CD4-positive, alpha-beta memory T cell (primary cell): Measurements from ENCODE around the gene FADS2. TPM values are rescaled to one million over a fixed set of nuclear protein-coding genes. Genes with fewer than 3 reads are reported as not detected.

Experiments
- CTCF ChIA-PET: fragments of 350-600 bp; sonication (Branson Sonifier 250); formaldehyde crosslinking; loops from one replicate; lab custom pipeline; 2021; ENCODE audit warnings: inconsistent platforms; ENCODE audit not compliant: partially characterized antibody; lab: Charles Lee
- POLR2A ChIA-PET: fragments of 350-600 bp; sonication (Branson Sonifier 250); formaldehyde crosslinking; loops from one replicate; lab custom pipeline; 2021; ENCODE audit not compliant: partially characterized antibody; lab: Charles Lee
- DNase-seq, 5 donors: peaks; one replicate each; pipeline versions ENCODE4 v3.0.0 to v3.0.0-alpha.2; 2020 to 2022; ENCODE audit warnings: mixed read lengths in 1 of 5
- H3K27ac ChIP-seq: one replicate; pipeline ENCODE4 v1.7.0; 2013; ENCODE audit warnings: low read depth, low read length
- H3K27me3 ChIP-seq: 2 replicates; pipeline ENCODE4 v1.7.0; 2013; ENCODE audit warnings: mild to moderate bottlenecking, low read length, moderate library complexity; ENCODE audit not compliant: insufficient read depth
- H3K36me3 ChIP-seq: 2 replicates; pipeline ENCODE4 v1.7.0; 2013; ENCODE audit warnings: mild to moderate bottlenecking, low read length, moderate library complexity; ENCODE audit not compliant: insufficient read depth
- H3K4me1 ChIP-seq: 2 replicates; pipeline ENCODE4 v1.7.0; 2013; ENCODE audit warnings: mild to moderate bottlenecking, low read length, moderate library complexity; ENCODE audit not compliant: insufficient read depth
- H3K4me3 ChIP-seq, 2 donors: one replicate each; pipeline ENCODE4 v1.7.0; 2013; ENCODE audit warnings: low read length in 2 of 2, mild to moderate bottlenecking in 1 of 2
- H3K9me3 ChIP-seq, 2 donors: one replicate each; pipeline ENCODE4 v1.7.0; 2013; ENCODE audit warnings: low read length in 2 of 2, control low read depth in 1 of 2; ENCODE audit not compliant: control insufficient read depth in 1 of 2
- H3K27ac Mint-ChIP-seq, 7 donors: one replicate each; pipeline ENCODE4 v1.8.0; 2020 to 2021; ENCODE audit warnings: mixed read lengths in 7 of 7, mild to moderate bottlenecking in 6 of 7, inconsistent platforms in 3 of 7, moderate library complexity in 3 of 7
- H3K27me3 Mint-ChIP-seq, 2 donors: one replicate each; pipeline ENCODE4 v1.8.0; 2020 to 2021; ENCODE audit warnings: mixed read lengths in 2 of 2
- H3K36me3 Mint-ChIP-seq, 2 donors: one replicate each; pipeline ENCODE4 v1.8.0; 2020 to 2021; ENCODE audit warnings: mixed read lengths in 2 of 2, inconsistent platforms in 1 of 2, mild to moderate bottlenecking in 1 of 2
- H3K4me1 Mint-ChIP-seq, 4 donors: one replicate each; pipeline ENCODE4 v1.8.0; 2020 to 2021; ENCODE audit warnings: mixed read lengths in 4 of 4, mild to moderate bottlenecking in 1 of 4
- H3K4me3 Mint-ChIP-seq, 8 donors: one replicate each; pipeline ENCODE4 v1.8.0; 2020 to 2021; ENCODE audit warnings: mixed read lengths in 8 of 8, mild to moderate bottlenecking in 7 of 8, moderate library complexity in 6 of 8, inconsistent platforms in 3 of 8
- H3K9me3 Mint-ChIP-seq, 8 donors: one replicate each; pipeline ENCODE4 v1.8.0; 2020 to 2021; ENCODE audit warnings: mixed read lengths in 8 of 8, mild to moderate bottlenecking in 5 of 8, inconsistent platforms in 3 of 8, moderate library complexity in 1 of 8
- intact Hi-C: fragments of 100-400 bp; cut with micrococcal nuclease; formaldehyde crosslinking; loops from one replicate; pipeline ENCODE4 v1.15.1; 2023
- polyA plus RNA-seq, 2 donors: library from polyadenylated mRNA; unstranded; fragments of 300-500 nt; fragmentation: Illumina TruSeq; gene quantifications; one replicate each; pipeline ENCODE4 v1.2.3, GENCODE V29; 2021
- total RNA-seq, 2 experiments: library from RNA; stranded (reverse); gene quantifications; one replicate each; pipeline ENCODE4 v1.2.3, GENCODE V29; 2021

Gene FADS2
- total and polyA plus RNA-seq, 4 experiments from 2014 or later, result 0.06 to 0.94 (median 0.47) TPM

- no peaks in the 10 kb centered on the region for H3K27me3 Mint-ChIP-seq
- H3K9me3 ChIP-seq, result no peaks in the 10 kb centered on the region
- POLR2A ChIA-PET, result interaction anchor here (0.6 to 2.5 kb wide), 8 partner anchors 11 to 861 kb away, joined by 3 to 28 read pairs (median 4); partner anchors contain the start of genes FADS1, FADS2, FTH1 and INTS5
- intact Hi-C loops, result loop anchor here (1.0 to 5.0 kb wide), 6 partner anchors 15 to 1090 kb away; partner anchors contain the start of genes DAGLA, FADS1, FTH1 and SLC3A2
- H3K4me1 ChIP-seq, result peaks cover 18% of the 10 kb centered on the region
- peak overlapping the region; percentile 93 to 100 (median 99) for H3K27ac Mint-ChIP-seq
- H3K9me3 Mint-ChIP-seq, result no peaks in the 10 kb centered on the region
- H3K4me3 ChIP-seq, result peak overlapping the region; percentile 95 to 96
- H3K27me3 ChIP-seq, result no peaks in the 10 kb centered on the region
- CTCF ChIA-PET, result interaction anchor here (1.5 to 10.0 kb wide), 5 partner anchors 23 to 320 kb away, joined by 4 to 169 read pairs (median 7); partner anchors contain the start of gene FADS1
- peaks cover 35% of the 10 kb centered on the region for H3K36me3 ChIP-seq
- H3K4me3 Mint-ChIP-seq, result peak overlapping the region; percentile 89 to 99 (median 94)
- H3K27ac ChIP-seq, result peak overlapping the region; percentile 98
- peaks cover 8 to 51% (median 28%) of the 10 kb centered on the region in 4 donors for H3K4me1 Mint-ChIP-seq
- DNase-seq, result peak in 3 of 5 donors; percentile 38 to 71 (median 49)
- H3K36me3 Mint-ChIP-seq, result peaks cover 15 to 50% of the 10 kb centered on the region in 2 donors
Observed at GRCh38 chr11:61791737-61792309, 36.3 kb upstream of the FADS2 start.

- CTCF ChIA-PET, result interaction anchor here (1.2 to 10.0 kb wide), 6 partner anchors 22 to 320 kb away, joined by 4 to 169 read pairs (median 7); partner anchors contain the start of gene FADS1
- Histone ChIP-seq H3K36me3 (peaks cover 28% of the 10 kb centered on the region), H3K4me1 (peaks cover 21% of the 10 kb centered on the region), H3K4me3 (peak within 1 kb of the TSS; percentile 95 to 96), H3K27ac (peak within 1 kb of the TSS; percentile 98), H3K27me3 (no peaks in the 10 kb centered on the region), H3K9me3 (no peaks in the 10 kb centered on the region)
- POLR2A ChIA-PET, result interaction anchor here (0.6 to 2.5 kb wide), 11 partner anchors 9 to 1759 kb away, joined by 3 to 28 read pairs (median 5); partner anchors contain the start of genes FADS1, FADS2 and FTH1
- H3K36me3 Mint-ChIP-seq, result peaks cover 15 to 47% of the 10 kb centered on the region in 2 donors
- H3K27ac Mint-ChIP-seq, result peak within 1 kb of the TSS; percentile 93 to 100 (median 99)
- H3K4me1 Mint-ChIP-seq, result peaks cover 12 to 56% (median 31%) of the 10 kb centered on the region in 4 donors
- DNase-seq, result peak; percentile 87 to 92 (median 91)
- no peaks in the 10 kb centered on the region for H3K27me3 Mint-ChIP-seq
- intact Hi-C loops, result loop anchor here (1.0 to 5.0 kb wide), 6 partner anchors 15 to 1090 kb away; partner anchors contain the start of genes DAGLA, FADS1, FTH1 and SLC3A2
- H3K9me3 Mint-ChIP-seq, result no peaks in the 10 kb centered on the region
- peak within 1 kb of the TSS; percentile 89 to 99 (median 94) for H3K4me3 Mint-ChIP-seq
Observed at GRCh38 chr11:61792310-61793082, 35.6 kb upstream of the FADS2 start, which contains the start of the genes FEN1 and TMEM258. Gene FEN1, plus strand, starts transcription at chr11:61792911. Its CDS starts 2,451 bp downstream, at chr11:61795362. Gene TMEM258, minus strand, starts transcription at chr11:61792599. Its CDS starts 41 bp downstream, at chr11:61792558.

DNA sequence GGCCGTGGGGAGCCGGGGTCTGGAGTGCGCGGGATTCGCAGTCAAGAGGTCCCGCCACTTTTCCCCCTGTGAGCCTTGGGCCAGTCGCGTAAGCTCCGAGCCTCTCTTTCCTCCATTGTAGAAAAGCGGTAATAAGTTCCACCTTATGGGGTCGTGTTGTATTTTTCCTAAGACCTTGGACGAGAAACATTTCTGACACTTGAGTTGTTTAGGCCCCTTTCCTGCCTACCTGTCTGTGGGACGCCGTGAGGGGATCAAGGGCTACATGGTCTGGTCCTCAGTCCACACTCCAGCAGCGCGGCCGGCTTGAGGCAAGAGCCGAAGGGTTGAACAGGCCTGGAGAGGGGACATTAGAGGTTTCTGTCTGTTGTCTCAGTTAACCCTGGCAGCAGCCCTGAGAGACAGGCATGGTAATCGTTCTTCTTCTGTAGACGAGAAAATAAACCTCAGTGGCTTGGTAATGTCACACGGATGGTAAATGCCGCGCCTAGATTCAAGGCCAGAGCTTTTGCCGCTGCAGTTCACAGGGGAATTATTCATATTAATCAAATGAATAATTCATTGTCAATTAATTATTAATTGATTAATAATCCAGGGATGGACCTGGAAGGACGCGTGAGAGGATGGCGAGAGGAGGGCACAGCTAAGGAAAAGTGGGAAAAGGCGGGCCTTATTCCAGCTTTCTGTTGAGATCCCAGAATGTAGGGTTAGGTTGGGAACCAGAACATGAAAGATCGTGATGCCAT is 34.8 kb upstream of the FADS2 start:
- Histone ChIP-seq H3K9me3 (no peaks in the 10 kb centered on the region), H3K36me3 (peaks cover 22% of the 10 kb centered on the region), H3K4me1 (peaks cover 23% of the 10 kb centered on the region), H3K27me3 (no peaks in the 10 kb centered on the region), H3K4me3 (peak overlapping the region; percentile 95 to 96), H3K27ac (peak overlapping the region; percentile 98)
- Mint-ChIP-seq H3K27ac (peak overlapping the region; percentile 93 to 100 (median 99)), H3K36me3 (peaks cover 15 to 43% of the 10 kb centered on the region in 2 donors), H3K4me1 (peaks cover 12 to 56% (median 31%) of the 10 kb centered on the region in 4 donors), H3K4me3 (peak overlapping the region; percentile 89 to 99 (median 94)), H3K27me3 (no peaks in the 10 kb centered on the region), H3K9me3 (no peaks in the 10 kb centered on the region)
- intact Hi-C loops, result loop anchor here (2.0 to 5.0 kb wide), 2 partner anchors 24 to 1089 kb away; partner anchors contain the start of genes FADS1 and SLC3A2
- no peak for DNase-seq
- CTCF ChIA-PET, result interaction anchor here (0.9 to 10.0 kb wide), 6 partner anchors 22 to 316 kb away, joined by 3 to 169 read pairs (median 51); partner anchors contain the start of gene FADS1
- POLR2A ChIA-PET, result interaction anchor here (0.6 to 2.5 kb wide), 9 partner anchors 9 to 1759 kb away, joined by 3 to 28 read pairs (median 5); partner anchors contain the start of genes FADS1, FADS2 and FTH1

GRCh38 chr11:61793829-61794204 is 34.3 kb upstream of the FADS2 start:
- ChIA-PET CTCF (interaction anchor here (0.9 to 10.0 kb wide), 5 partner anchors 21 to 315 kb away, joined by 3 to 169 read pairs (median 95); partner anchors contain the start of gene FADS1), POLR2A (interaction anchor here (1.1 to 1.7 kb wide), 2 partner anchors 8 to 314 kb away, joined by 3 to 8 read pairs; no protein-coding TSS in a partner anchor)
- intact Hi-C loops, result loop anchor here (2.0 to 5.0 kb wide), 2 partner anchors 23 to 1088 kb away; partner anchors contain the start of genes FADS1 and SLC3A2
- no peaks in the 10 kb centered on the region for H3K27me3 Mint-ChIP-seq
- Histone ChIP-seq H3K9me3 (no peaks in the 10 kb centered on the region), H3K36me3 (peaks cover 16% of the 10 kb centered on the region), H3K4me3 (no peak overlapping the region), H3K27ac (peak overlapping the region; percentile 98), H3K4me1 (peaks cover 23% of the 10 kb centered on the region), H3K27me3 (no peaks in the 10 kb centered on the region)
- no peaks in the 10 kb centered on the region for H3K9me3 Mint-ChIP-seq
- H3K4me3 Mint-ChIP-seq, result peak overlapping the region; percentile 7 to 94 (median 72)
- H3K36me3 Mint-ChIP-seq, result peaks cover 12 to 37% of the 10 kb centered on the region in 2 donors
- DNase-seq, result no peak
- peak overlapping the region in 5 of 7 donors; percentile 73 to 100 (median 99) for H3K27ac Mint-ChIP-seq
- peaks cover 12 to 52% (median 31%) of the 10 kb centered on the region in 4 donors for H3K4me1 Mint-ChIP-seq

- DNase-seq, result no peak
- intact Hi-C loops, result loop anchor here (5.0 kb wide), 1 partner anchor 1088 kb away; the partner anchor contains the start of gene SLC3A2
- Mint-ChIP-seq H3K36me3 (peaks cover 7 to 30% of the 10 kb centered on the region in 2 donors), H3K9me3 (no peaks in the 10 kb centered on the region), H3K27me3 (no peaks in the 10 kb centered on the region), H3K4me1 (peaks cover 12 to 47% (median 30%) of the 10 kb centered on the region in 4 donors), H3K27ac (peak overlapping the region in 1 of 7 donors; percentile 72), H3K4me3 (peak overlapping the region in 2 of 8 donors; percentile 24 to 30)
- POLR2A ChIA-PET, result no interaction called here
- Histone ChIP-seq H3K9me3 (no peaks in the 10 kb centered on the region), H3K4me3 (no peak overlapping the region), H3K27ac (no peak overlapping the region), H3K27me3 (no peaks in the 10 kb centered on the region), H3K4me1 (peaks cover 23% of the 10 kb centered on the region), H3K36me3 (peaks cover 8% of the 10 kb centered on the region)
- CTCF ChIA-PET, result interaction anchor here (1.4 to 10.0 kb wide), 5 partner anchors 20 to 314 kb away, joined by 4 to 169 read pairs (median 96); partner anchors contain the start of gene FADS1
Observed at GRCh38 chr11:61794579-61794978, 33.5 kb upstream of the FADS2 start.

GRCh38 chr11:61795459-61795858 is 32.6 kb upstream of the FADS2 start:
- no peaks in the 10 kb centered on the region for H3K9me3 Mint-ChIP-seq
- ChIA-PET CTCF (interaction anchor here (1.3 to 10.0 kb wide), 6 partner anchors 19 to 517 kb away, joined by 3 to 169 read pairs (median 96); partner anchors contain the start of gene FADS1), POLR2A (no interaction called here)
- Histone ChIP-seq H3K27ac (no peak overlapping the region), H3K4me1 (peaks cover 23% of the 10 kb centered on the region), H3K36me3 (no peaks in the 10 kb centered on the region), H3K9me3 (no peaks in the 10 kb centered on the region), H3K27me3 (no peaks in the 10 kb centered on the region), H3K4me3 (no peak overlapping the region)
- intact Hi-C loops, result no loop called here
- H3K4me1 Mint-ChIP-seq, result peaks cover 10 to 40% (median 24%) of the 10 kb centered on the region in 4 donors
- peak overlapping the region in 2 of 7 donors; percentile 57 to 62 for H3K27ac Mint-ChIP-seq
- no peak for DNase-seq
- H3K27me3 Mint-ChIP-seq, result no peaks in the 10 kb centered on the region
- peak overlapping the region in 2 of 8 donors; percentile 35 to 66 for H3K4me3 Mint-ChIP-seq
- H3K36me3 Mint-ChIP-seq, result peaks cover 0 to 24% of the 10 kb centered on the region in 2 donors
